ENCODE data around the gene HOXA2.

The HOXA2 gene

DNA sequence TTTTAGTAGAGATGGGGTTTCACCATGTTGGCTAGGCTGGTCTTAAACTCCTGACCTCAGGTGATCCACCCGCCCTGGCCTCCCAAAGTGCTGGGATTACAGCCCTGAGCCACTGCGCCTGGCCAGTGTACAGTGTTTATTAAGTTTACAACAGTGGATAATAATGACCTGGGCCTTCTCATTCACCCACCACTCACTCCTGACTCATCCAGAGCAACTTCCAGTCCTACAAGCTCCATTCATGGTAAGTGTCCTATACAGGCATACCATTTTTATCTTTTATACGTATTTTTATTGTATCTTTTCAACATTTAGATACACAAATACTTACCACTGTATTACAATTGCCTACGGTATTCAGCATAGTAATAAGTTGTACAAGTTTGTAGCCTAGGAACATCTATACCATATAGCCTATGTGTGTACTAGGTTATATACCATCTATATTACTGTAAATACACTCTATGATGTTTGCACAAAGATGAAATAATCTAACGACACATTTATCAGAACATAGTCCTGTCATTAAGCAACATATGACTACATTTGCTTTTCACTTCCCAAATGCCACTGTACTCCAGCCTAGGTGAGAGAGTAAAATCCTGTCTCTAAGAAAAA is 23.8 kb downstream of the HOXA2 start:
- DNase-seq (ENCODE audit: low read depth): no peak

GRCh38 chr7:27073076-27073475 is 29.4 kb downstream of the HOXA2 start:
- no peak for DNase-seq (ENCODE audit: low read depth)

GRCh38 chr7:27071622-27072390 is 30.7 kb downstream of the HOXA2 start:
- DNase-seq (ENCODE audit: low read depth): no peak

DNA sequence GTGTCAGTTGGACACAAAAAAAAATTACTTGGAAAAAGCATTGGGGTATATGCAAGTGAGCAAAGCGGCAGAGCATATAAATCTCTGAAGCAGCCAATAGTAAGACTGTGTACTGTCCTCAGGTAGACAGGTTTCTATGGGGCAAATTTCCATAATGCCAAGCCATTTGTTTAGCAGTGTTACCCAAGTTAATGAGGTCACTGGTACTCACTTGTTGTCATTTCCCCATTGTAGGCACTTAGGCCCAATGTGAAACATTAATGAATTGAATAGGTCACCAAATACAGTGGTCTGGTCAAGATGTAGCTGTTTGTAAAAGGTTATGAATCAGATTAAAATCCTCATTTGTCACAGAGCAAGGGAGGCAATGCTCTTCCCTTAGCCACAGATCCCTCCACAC is 34.2 kb downstream of the HOXA2 start:
- DNase-seq (ENCODE audit: low read depth): no peak

DNA sequence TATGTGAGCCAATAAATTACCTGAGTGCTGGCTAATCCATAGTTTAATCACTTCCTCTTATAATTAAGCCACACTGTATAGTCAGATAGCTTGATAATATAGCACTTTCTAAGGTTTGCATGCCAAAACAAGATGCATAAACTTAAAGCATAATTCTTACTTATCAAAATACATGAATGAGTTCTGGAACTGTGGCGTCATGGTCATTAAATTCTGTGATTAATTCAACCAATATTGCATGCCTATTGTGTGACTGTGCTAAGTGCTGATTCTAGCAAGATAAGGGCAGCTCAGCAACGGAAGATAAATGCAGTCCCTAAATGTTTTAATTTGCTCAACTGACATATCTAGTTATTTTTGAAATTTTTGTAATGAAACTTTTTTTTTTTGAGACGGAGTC is 36.3 kb downstream of the HOXA2 start:
- no peak for DNase-seq (ENCODE audit: low read depth)

DNA sequence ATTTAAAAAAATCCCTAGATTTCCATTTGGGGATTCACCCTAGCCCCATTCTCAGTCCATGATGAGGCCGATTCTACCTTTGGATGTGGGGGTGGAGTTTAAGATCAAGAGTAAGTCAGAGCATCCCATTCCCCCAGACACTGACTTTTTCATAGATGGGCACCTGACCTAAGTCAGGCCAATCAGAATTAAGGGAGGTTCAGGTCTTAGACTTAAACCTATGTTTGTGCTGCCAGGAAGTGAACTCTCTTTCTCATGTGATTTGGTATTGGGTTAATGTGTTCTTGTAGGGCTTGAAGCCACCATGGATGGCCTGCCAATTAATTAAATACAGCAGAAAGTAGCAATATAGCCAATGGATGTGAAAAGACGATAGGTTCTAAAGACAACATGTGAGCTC is 36.8 kb downstream of the HOXA2 start:
- no peak for DNase-seq (ENCODE audit: low read depth)

DNA sequence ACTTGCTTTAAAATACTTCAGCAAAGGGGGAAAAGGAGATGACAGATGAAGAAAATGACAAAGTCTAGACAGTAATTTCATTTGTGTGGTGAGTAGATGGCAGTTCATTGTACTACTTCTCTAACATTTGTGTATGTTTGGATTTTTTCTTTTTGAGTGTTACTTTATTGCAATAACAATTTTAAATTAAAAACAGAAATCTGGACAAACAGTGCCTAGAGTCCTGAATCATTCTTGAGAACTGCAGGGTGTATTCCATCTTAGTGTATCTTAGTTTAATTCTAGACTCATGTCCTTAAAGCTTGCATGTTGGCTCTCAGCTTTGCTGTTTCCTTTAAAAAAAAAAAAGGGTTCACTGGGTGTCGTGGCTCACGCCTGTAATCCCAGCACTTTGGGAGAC is 37.8 kb downstream of the HOXA2 start:
- DNase-seq (ENCODE audit: low read depth): no peak

DNA sequence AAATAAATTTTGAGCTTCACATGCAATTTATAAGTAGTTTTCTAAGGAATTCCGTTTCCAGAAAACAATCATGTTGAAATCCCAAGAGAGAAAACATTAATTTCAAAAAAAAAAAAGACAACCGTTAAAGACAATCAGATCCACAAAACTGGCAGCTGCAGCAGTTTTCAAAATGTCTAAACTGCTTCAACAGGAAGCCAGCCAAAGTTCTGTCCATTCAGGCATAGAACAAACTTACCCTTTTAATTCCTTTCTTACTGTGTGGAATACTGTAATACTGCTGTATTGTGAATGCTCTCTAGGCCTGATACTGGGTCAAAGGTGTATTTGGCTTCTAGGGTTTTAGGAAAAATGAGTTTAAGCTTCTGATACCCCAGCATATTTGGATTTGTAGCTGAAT is 38.3 kb downstream of the HOXA2 start:
- no peak for DNase-seq (ENCODE audit: low read depth)

GRCh38 chr7:27062946-27063345 is 39.5 kb downstream of the HOXA2 start:
- no peak for DNase-seq (ENCODE audit: low read depth)

DNA sequence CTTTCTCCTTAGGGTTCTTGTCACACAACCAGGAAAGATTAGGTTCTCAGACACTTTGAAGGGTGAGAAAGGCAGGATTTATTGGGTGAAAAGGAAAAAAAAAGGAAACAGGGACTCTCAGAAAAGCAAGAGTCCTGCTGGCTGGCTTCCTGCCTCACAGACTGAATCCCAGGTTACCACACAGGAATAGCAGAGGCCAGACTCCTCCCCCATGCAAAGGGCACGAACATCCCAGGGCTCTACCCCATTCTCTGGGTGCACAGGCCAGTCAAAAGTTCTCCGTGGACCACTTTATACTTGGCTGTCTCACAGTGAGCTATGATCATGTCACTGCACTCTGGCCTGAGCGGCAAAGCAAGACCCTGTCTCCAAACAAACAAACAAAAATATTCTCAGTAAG is 49.3 kb downstream of the HOXA2 start:
- DNase-seq (ENCODE audit: low read depth): no peak

DNA sequence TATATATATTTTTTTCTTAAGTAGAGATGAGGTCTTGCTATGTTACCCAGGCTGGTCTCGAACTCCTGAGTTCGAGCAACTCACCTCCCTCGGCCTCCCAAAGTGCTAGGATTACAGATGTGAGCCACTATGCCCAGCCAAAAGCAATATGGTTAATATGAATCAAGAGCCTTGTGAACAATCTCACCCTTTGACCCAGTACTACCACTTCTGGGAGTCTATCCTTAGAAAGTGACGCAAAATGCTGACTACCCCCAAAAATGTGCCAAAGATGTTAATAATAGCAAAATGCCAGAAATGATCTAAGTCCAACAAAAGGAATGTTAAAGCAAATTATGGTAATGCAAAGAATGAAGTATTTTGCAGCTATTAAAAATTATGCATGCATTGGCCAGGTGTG is 51.0 kb downstream of the HOXA2 start:
- no peak for DNase-seq (ENCODE audit: low read depth)
